ENCODE results near the gene GEMIN8.

DNA sequence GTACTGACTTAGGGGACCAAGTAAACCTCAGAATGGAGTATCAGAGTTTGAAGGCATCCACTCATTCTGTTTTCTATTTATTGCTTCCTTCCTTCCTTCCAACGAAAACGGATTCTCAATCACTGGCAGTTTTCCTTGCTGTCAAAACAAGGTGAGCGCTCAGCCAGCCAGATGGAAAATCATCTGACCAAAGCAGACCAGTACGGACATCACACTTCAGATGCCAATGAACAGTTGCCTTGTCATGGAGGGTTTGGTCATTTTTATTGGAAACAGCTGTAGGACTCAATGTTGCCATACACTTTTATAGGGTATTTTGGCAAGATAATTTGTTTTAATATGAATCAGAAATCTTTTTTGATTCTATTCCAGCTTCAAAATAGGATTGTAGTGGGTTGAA, 16.6 kb downstream of the GEMIN8 start:
- TF ChIP-seq, protein P1, sequence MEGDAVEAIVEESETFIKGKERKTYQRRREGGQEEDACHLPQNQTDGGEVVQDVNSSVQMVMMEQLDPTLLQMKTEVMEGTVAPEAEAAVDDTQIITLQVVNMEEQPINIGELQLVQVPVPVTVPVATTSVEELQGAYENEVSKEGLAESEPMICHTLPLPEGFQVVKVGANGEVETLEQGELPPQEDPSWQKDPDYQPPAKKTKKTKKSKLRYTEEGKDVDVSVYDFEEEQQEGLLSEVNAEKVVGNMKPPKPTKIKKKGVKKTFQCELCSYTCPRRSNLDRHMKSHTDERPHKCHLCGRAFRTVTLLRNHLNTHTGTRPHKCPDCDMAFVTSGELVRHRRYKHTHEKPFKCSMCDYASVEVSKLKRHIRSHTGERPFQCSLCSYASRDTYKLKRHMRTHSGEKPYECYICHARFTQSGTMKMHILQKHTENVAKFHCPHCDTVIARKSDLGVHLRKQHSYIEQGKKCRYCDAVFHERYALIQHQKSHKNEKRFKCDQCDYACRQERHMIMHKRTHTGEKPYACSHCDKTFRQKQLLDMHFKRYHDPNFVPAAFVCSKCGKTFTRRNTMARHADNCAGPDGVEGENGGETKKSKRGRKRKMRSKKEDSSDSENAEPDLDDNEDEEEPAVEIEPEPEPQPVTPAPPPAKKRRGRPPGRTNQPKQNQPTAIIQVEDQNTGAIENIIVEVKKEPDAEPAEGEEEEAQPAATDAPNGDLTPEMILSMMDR (IDR thresholded peaks at IDR 0.05), result no peak
- no peak for TF ChIP-seq EZH2 (IDR thresholded peaks at IDR 0.05; ENCODE audit: borderline replicate concordance, insufficient read depth, low read depth, low read length, poor library complexity, severe bottlenecking)
